GM10266 (cell line): Measurements from ENCODE around the gene ADAMTS4.

Source experiments
- DNase-seq: peaks from one replicate; pipeline ENCODE4 v3.0.0; 2012; ENCODE audit errors: extremely low spot score
- CTCF ChIP-seq: IDR thresholded peaks from 2 replicates; pipeline ENCODE4 v1.5.1; 2012; ENCODE audit warnings: mild to moderate bottlenecking, low read depth; ENCODE audit not compliant: control insufficient read depth, insufficient read depth; ENCODE audit errors: missing control alignments

ADAMTS4 gene

GRCh38 chr1:161168906-161169305, 29.9 kb downstream of the ADAMTS4 start:
- no peak for TF ChIP-seq CTCF

DNA sequence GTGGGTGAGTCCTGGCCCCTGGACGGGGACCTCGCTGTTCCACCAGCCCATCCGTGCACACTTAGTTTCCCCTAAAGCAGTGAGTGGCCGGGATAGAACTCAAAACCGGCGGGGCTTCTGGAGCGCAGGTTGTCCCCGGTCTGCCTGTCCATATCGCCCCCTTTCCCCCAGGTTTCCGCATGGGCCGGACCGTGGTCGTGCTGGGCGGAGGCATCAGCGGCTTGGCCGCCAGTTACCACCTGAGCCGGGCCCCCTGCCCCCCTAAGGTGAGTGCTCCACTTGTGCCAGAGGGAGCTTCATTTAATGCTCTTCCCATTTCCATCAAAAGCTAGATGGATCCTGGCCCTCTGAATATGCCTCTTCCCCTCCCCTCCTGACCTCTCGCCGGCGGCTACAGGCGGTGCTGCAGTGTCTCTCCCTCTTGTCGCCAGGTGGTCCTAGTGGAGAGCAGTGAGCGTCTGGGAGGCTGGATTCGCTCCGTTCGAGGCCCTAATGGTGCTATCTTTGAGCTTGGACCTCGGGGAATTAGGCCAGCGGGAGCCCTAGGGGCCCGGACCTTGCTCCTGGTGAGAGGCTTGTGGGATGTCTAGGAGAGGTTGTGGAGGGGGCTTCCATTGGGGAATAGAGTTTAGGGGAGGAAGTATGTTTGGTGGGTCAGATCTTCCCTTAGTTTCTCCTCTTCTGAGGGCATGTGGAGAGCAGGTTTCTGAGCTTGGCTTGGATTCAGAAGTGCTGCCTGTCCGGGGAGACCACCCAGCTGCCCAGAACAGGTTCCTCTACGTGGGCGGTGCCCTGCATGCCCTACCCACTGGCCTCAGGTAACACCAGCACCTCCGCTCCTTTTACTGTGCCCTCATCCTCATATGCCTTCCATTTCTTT, 31.9 kb downstream of the ADAMTS4 start:
- DNase-seq = no peak

More at GRCh38 chr1:161168906-161169305, 29.9 kb downstream of the ADAMTS4 start:
- no peak for DNase-seq

DNA sequence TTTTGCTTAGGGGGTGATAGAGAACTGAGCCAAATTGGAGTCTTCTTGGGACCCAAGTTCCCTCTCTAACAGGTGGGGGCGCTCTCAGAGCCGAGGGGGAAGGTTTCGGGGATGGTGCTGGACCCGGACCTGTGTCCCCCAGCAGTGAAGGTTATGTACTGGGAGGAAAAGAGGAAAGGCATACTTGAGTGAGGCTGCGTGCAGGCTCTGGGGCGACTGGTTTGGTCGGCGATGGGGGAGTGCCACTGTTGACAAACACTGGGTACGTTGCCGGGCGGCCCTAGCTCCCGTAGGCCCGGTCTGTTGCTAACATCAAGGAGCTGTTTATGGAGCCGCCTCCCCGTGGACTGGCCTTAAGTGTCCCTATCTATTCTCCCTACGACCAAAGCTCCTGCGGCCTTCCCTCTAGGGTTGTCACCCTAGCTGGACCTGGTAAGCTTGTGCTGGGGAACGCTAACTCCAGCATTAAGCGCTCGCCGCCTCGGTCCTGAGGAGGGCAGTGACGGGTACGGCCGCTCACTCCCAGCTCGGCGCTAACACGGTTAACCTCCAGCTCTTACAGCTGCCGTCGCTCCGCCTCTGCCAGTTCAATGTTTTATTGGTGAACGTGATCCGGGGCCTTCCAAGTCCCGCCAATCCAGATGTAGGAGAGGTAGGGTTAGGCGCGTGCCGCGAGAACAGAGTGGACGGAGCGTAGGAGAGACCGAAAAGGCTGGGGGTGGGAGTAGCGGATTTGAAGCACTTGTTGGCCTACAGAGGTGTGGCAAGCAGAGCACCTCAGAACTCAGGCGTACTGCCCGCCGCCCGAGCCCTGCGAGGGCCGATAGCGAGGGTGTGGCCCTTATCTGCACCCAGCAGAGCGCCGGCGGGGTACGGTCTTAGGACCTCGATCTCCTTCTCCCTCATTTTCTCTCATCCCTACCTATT, 32.8 kb downstream of the ADAMTS4 start, which contains the start of gene PPOX:
Gene PPOX, plus strand, starts transcription at position 685 of the 927 bp plus-strand sequence. CDS start 422 bp downstream, outside the sequence.
- TF ChIP-seq CTCF = peak; percentile 44
- peak; percentile 89 for DNase-seq

More for the DNA sequence above, 31.9 kb downstream of the ADAMTS4 start:
- no peak for TF ChIP-seq CTCF

DNA sequence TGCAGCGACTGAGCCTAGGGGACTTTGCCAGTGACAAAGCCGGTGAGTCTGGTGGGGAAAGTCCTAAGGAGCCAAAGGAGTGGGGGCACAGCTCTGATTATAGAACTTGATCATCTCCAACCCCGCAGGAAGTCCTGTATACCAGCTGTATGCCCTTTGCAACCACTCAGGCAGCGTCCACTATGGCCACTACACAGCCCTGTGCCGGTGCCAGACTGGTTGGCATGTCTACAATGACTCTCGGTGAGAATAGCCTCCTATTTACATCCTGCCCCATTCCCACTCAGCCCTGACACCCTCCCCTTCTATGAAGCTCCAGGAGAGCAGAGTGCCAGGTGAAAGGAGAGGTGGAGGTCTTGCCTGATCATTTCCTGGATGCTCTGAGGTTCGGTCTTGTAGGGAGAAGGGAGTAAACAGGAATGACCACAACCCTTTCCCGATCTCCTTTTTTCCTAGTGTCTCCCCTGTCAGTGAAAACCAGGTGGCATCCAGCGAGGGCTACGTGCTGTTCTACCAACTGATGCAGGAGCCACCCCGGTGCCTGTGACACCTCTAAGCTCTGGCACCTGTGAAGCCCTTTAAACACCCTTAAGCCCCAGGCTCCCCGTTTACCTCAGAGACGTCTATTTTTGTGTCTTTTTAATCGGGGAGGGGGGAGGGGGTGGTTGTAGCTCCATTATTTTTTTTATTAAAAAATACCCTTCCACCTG, 33.8 kb downstream of the ADAMTS4 start:
- TF ChIP-seq CTCF = no peak
- DNase-seq = no peak

GRCh38 chr1:161163793-161164192, 35.1 kb downstream of the ADAMTS4 start:
- no peak for TF ChIP-seq CTCF

GRCh38 chr1:161162806-161163205, 36.0 kb downstream of the ADAMTS4 start:
- DNase-seq = no peak
- TF ChIP-seq CTCF = no peak

More at GRCh38 chr1:161163793-161164192, 35.1 kb downstream of the ADAMTS4 start:
- DNase-seq = no peak
